Measurements from ENCODE around the gene PIEZO1.
"Not testable (repeated sequence)": the region's sequence is repeated elsewhere in the genome, so short reads cannot be mapped to it uniquely, and the experiment has no call there.

Gene PIEZO1

DNA sequence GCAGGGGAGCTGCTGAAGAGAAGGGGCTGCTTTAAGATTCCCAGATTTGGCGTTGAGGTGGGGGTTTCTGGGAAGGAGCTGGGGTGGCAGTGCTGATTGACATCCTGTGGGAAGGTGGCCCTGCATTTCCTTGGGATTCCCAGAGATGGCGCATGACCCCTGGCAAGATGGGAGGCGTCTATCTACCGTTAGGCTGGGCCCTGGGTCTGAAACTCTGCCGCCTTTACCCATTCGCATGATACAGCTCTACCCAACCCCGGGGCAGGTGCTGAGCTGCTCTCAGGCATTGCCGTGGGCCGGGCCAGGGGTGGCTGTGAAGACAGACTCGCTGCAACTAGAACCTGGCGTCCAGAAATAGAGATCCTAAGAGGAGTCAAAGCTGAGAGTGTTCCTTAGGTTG is 112.2 kb downstream of the PIEZO1 start:
- DNase-seq (ENCODE audit: low read depth in 2 of 2), result no peak

GRCh38 chr16:88671806-88672205 is 113.2 kb downstream of the PIEZO1 start:
- no peak for DNase-seq (ENCODE audit: low read depth in 2 of 2)

- DNase-seq (ENCODE audit: low read depth in 2 of 2), result no peak
Measured at GRCh38 chr16:88669980-88670379, 115.0 kb downstream of the PIEZO1 start.

DNA sequence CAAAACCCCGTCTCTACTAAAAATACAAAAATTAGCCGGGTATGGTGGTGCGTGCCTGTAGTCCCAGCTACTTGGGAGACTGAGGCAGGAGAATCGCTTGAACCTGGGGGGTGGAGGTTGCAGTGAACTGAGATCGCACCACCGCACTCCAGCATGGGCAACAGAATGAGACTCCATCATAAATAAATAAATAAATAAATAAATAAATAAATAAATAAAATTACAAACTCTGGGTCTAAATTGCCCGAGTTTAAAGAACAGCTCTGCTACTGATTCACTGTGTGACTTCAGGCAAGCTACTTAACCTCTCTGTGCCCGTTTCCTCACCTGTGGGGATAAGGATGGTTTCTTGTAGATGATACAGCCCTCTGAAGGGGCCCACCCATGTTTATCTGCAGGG is 115.5 kb downstream of the PIEZO1 start:
- DNase-seq (ENCODE audit: low read depth in 2 of 2), result not testable (repeated sequence)

GRCh38 chr16:88667461-88667860 is 117.6 kb downstream of the PIEZO1 start:
- no peak for DNase-seq (ENCODE audit: low read depth in 2 of 2)

- DNase-seq (ENCODE audit: low read depth in 2 of 2), result no peak
Measured at GRCh38 chr16:88665570-88665969, 119.5 kb downstream of the PIEZO1 start.

All from stimulated activated CD4-positive, alpha-beta T cell treated with anti-CD3 and anti-CD28 coated beads, Interleukin-4, amount 100 ng/mL, for 48 hours (primary cell).